Measurements from ENCODE around the gene LRRC75A. TPM values are rescaled to one million over a fixed set of nuclear protein-coding genes. Genes with fewer than 3 reads are reported as not detected.

The LRRC75A gene
- total RNA-seq, 1 experiment from 2014 or later = 10.1 TPM

DNA sequence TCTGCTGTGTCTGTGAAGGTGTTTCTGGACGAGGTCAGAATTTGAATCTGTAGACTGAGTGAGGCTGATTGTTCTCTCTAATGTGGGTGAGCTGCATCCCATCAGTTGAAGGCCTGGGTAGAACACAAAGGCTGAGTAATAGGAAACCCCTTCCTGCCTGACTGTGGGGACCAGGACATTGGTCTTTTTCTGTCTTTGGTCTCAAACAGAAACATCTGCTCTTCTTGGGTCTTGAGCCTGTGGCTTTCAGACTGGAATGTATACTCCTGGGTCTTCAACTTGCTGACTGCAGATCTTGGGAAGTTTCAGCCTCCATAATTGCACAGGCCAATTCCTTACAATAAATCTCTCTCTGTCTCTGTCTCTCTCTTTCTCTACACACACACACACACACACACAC lies 19.6 kb upstream of the LRRC75A start:
- H3K4me1 ChIP-seq (ENCODE audit: insufficient read depth, low read length) = peaks cover 11% of the 10 kb centered on the region; the same call in 1 of the 2 replicates
- H2BK20ac ChIP-seq (ENCODE audit: low read depth, low read length, poor library complexity, severe bottlenecking) = no peak overlapping the region
- no peak overlapping the region for H3K4ac ChIP-seq (ENCODE audit: low read depth, low read length)
- H3K4me1 Mint-ChIP-seq = peaks cover 20 to 22% of the 10 kb centered on the region in 2 experiments
- no peak overlapping the region for H3K14ac ChIP-seq (ENCODE audit: insufficient read depth, low read length)
- H3K9me3 ChIP-seq (ENCODE audit: control insufficient read depth, low read depth, low read length) = no peaks in the 10 kb centered on the region
- H3K23me2 ChIP-seq (ENCODE audit: insufficient read length, low read depth, low read length, poor library complexity, severe bottlenecking) = no peaks in the 10 kb centered on the region
- H3K9ac ChIP-seq (ENCODE audit: extremely low read depth, insufficient read length, low read length) = no peak overlapping the region
- H4K91ac ChIP-seq (ENCODE audit: insufficient read length, low read depth, low read length) = no peak overlapping the region
- no peak overlapping the region for H3K18ac ChIP-seq (ENCODE audit: insufficient read length, low read depth, low read length)
- H3K79me2 ChIP-seq (ENCODE audit: insufficient read depth, low read length) = no peaks in the 10 kb centered on the region
- H3K9me3 Mint-ChIP-seq = no peaks in the 10 kb centered on the region; a peak in 1 of 5 replicates
- H2BK5ac ChIP-seq (ENCODE audit: insufficient read length, low read length) = no peak overlapping the region
- no peak overlapping the region for H2BK12ac ChIP-seq (ENCODE audit: insufficient read length, low read depth, low read length)
- H2BK120ac ChIP-seq (ENCODE audit: low read depth, low read length, poor library complexity, severe bottlenecking) = no peak overlapping the region
- no peak overlapping the region for H2AFZ ChIP-seq (ENCODE audit: low read length)
- no peak overlapping the region for H3K23ac ChIP-seq (ENCODE audit: insufficient read length, low read depth, low read length)
- H3K4me2 ChIP-seq (ENCODE audit: insufficient read depth, insufficient read length, low read length) = no peak overlapping the region
- no peaks in the 10 kb centered on the region for H4K20me1 ChIP-seq (ENCODE audit: control insufficient read depth, insufficient read depth, insufficient read length)
- H2BK15ac ChIP-seq (ENCODE audit: low read depth, low read length) = no peak overlapping the region
- H4K5ac ChIP-seq (ENCODE audit: insufficient read length, low read depth, low read length) = no peak overlapping the region
- no peaks in the 10 kb centered on the region for H3K27me3 ChIP-seq (ENCODE audit: insufficient read depth, low read length)
- H3K36me3 Mint-ChIP-seq (ENCODE audit: insufficient read depth in 1 of 3, low read depth in 3 of 3) = peaks cover 0 to 3% (median 0%) of the 10 kb centered on the region in 3 experiments; a peak in 2 of 7 replicates
- H4K8ac ChIP-seq (replicated peaks; ENCODE audit: insufficient read length, low read depth, low read length) = no peak overlapping the region
- H2AK5ac ChIP-seq (ENCODE audit: insufficient read length, low read length) = no peak overlapping the region
- H3K27me3 Mint-ChIP-seq (ENCODE audit: low read depth) = peaks cover 37% of the 10 kb centered on the region
- H3K4me3 Mint-ChIP-seq = peak overlapping the region in 1 of 2 experiments; percentile 22; a peak in 1 of 5 replicates
- peak overlapping the region in 2 of 3 experiments; percentile 13 to 84; a peak in 3 of 7 replicates for H3K27ac Mint-ChIP-seq
- no CpG with 5 or more reads among the region's 1 CpG for WGBS (ENCODE audit: extremely low coverage, insufficient read length, low lambda C conversion rate)
- H3K27ac ChIP-seq (ENCODE audit: insufficient read length, low read depth, low read length) = no peak overlapping the region
- no peaks in the 10 kb centered on the region for H3K79me1 ChIP-seq (ENCODE audit: insufficient read depth, low read depth, low read length, poor library complexity, severe bottlenecking)
- no peak for DNase-seq
- no peak overlapping the region for H3K56ac ChIP-seq (ENCODE audit: insufficient read length, low read depth, low read length)
- H3T11ph ChIP-seq (ENCODE audit: low read length) = no peak overlapping the region
- TF ChIP-seq, protein P1, sequence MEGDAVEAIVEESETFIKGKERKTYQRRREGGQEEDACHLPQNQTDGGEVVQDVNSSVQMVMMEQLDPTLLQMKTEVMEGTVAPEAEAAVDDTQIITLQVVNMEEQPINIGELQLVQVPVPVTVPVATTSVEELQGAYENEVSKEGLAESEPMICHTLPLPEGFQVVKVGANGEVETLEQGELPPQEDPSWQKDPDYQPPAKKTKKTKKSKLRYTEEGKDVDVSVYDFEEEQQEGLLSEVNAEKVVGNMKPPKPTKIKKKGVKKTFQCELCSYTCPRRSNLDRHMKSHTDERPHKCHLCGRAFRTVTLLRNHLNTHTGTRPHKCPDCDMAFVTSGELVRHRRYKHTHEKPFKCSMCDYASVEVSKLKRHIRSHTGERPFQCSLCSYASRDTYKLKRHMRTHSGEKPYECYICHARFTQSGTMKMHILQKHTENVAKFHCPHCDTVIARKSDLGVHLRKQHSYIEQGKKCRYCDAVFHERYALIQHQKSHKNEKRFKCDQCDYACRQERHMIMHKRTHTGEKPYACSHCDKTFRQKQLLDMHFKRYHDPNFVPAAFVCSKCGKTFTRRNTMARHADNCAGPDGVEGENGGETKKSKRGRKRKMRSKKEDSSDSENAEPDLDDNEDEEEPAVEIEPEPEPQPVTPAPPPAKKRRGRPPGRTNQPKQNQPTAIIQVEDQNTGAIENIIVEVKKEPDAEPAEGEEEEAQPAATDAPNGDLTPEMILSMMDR (conservative IDR thresholded peaks at IDR 0.05) = no peak
